Subcutaneous abdominal adipose tissue (tissue), 5 donors: ENCODE data around the gene SHROOM4.

Source experiments
- H3K27ac ChIP-seq: one replicate; pipeline ENCODE4 v1.7.0; 2013; ENCODE audit warnings: low read depth, mild to moderate bottlenecking, inconsistent platforms, low read length, moderate library complexity
- H3K27me3 ChIP-seq, 5 donors: one replicate each; pipeline ENCODE4 v1.7.0; 2013; ENCODE audit warnings: low read length in 5 of 5, inconsistent platforms in 1 of 5; ENCODE audit not compliant: control insufficient read depth in 5 of 5, insufficient read depth in 4 of 5
- H3K36me3 ChIP-seq, 5 donors: one replicate each; pipeline ENCODE4 v1.7.0; 2013; ENCODE audit warnings: low read length in 5 of 5; ENCODE audit not compliant: control insufficient read depth in 5 of 5, insufficient read depth in 5 of 5
- H3K4me1 ChIP-seq, 5 donors: one replicate each; pipeline ENCODE4 v1.7.0; 2013; ENCODE audit warnings: low read length in 5 of 5, mild to moderate bottlenecking in 3 of 5, moderate library complexity in 1 of 5; ENCODE audit not compliant: control insufficient read depth in 5 of 5, insufficient read depth in 5 of 5
- H3K4me3 ChIP-seq, 5 donors: one replicate each; pipeline ENCODE4 v1.7.0; 2013; ENCODE audit warnings: low read length in 5 of 5, low read depth in 1 of 5
- H3K9ac ChIP-seq, 5 donors: one replicate each; pipeline ENCODE4 v1.7.0; 2013; ENCODE audit warnings: low read length in 5 of 5, mild to moderate bottlenecking in 4 of 5, moderate library complexity in 3 of 5
- H3K9me3 ChIP-seq, 5 donors: one replicate each; pipeline ENCODE4 v1.7.0; 2013; ENCODE audit warnings: low read length in 5 of 5; ENCODE audit not compliant: control insufficient read depth in 5 of 5
- donor health status: healthy.
- donor health status: healthy.
- donor health status: healthy.
- donor health status: healthy.
- donor health status: healthy.

The SHROOM4 gene

DNA sequence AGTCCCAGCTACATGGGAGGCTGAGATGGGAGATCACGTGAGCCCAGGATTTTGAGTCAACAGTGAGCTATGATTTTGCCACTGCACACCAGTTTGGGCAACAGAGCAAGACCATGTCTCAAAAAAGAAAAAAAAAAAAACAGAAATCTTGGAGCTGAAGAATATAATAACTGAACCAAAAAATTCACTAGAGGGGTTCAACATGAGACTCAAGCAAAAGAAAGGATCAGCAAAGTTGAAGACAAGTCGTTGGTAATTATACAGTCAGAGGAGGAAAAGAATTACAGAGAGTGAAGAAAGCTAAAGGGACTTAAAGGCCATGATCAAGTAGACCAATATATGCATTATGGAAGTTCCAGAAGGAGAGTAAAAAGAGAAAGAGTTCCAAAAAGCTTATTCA lies 26.9 kb downstream of the SHROOM4 start:
- Histone ChIP-seq H3K27me3 (peaks cover 0 to 3% (median 0%) of the 10 kb centered on the region in 5 donors), H3K4me3 (no peak overlapping the region)

DNA sequence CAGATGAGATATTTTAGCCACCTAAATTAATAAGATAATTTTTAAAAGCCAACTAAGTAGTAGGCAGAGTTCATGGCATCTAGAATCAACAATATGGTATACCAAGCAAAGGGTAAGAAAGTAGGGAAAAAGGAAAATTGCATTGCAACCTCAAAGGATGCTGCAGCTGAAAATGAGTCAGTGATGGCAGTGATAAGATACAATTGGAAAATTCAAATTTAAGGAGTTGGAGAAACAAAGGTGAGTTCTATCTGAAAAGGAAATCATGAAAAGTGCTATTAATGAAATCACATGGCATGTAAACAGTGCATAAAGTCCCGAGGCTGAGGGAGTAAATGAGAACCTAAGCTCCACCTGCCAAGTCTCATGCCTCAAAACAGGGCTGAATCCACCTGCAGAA lies 33.9 kb downstream of the SHROOM4 start:
- Histone ChIP-seq H3K27ac (no peak overlapping the region), H3K9me3 (peaks cover 0 to 7% (median 3%) of the 10 kb centered on the region in 5 donors), H3K27me3 (peaks cover 0 to 7% (median 0%) of the 10 kb centered on the region in 5 donors), H3K4me1 (peaks cover 0 to 3% (median 0%) of the 10 kb centered on the region in 5 donors), H3K4me3 (no peak overlapping the region), H3K36me3 (no peaks in the 10 kb centered on the region), H3K9ac (no peak overlapping the region)

More for the DNA sequence above, 26.9 kb downstream of the SHROOM4 start:
- Histone ChIP-seq H3K9ac (no peak overlapping the region), H3K36me3 (no peaks in the 10 kb centered on the region), H3K4me1 (no peaks in the 10 kb centered on the region), H3K27ac (no peak overlapping the region), H3K9me3 (peaks cover 0 to 11% (median 3%) of the 10 kb centered on the region in 5 donors)

DNA sequence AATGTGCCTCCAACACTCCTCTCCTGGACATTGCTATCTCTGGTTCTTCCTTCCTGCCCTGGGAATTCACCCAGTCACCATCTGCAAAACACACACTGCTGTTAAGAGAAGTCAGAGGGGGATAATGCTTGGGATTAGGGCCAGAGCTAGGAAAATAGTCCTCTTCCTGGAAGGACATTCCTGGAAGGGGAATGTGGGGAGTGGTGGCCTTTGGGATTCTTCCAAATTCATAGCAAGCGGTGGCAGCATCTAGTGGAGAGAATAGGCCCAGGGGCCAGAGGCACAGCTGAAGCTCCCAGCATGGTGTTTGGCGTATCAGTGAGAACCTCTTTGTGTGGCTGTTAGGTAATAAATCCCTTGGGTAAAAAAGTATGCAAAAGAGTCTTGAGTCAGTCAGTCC lies 34.3 kb downstream of the SHROOM4 start:
- Histone ChIP-seq H3K4me1 (peaks cover 0 to 3% (median 0%) of the 10 kb centered on the region in 5 donors), H3K36me3 (no peaks in the 10 kb centered on the region), H3K9ac (no peak overlapping the region), H3K27me3 (peaks cover 0 to 8% (median 0%) of the 10 kb centered on the region in 5 donors), H3K9me3 (peaks cover 0 to 7% (median 3%) of the 10 kb centered on the region in 5 donors), H3K27ac (no peak overlapping the region), H3K4me3 (no peak overlapping the region)

DNA sequence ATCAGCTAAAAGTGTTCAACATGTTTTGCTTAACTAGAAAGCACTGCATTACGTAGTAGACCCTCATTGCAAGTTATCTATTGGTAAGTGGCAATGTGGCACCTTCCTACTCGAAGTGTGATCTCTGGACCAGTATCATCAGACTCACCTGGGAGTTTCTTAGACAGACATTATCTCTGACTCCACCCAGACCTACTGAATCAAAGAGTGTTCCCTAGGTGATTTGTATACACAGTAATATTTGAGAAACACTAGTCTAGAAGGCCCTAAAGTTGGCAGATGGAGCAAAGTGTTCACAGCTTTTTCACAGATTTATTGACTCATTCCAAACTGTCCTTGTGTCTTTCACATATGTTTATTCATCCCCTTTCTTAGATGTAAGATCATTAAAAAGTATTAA lies 35.7 kb downstream of the SHROOM4 start:
- Histone ChIP-seq H3K36me3 (no peaks in the 10 kb centered on the region), H3K4me3 (no peak overlapping the region)

DNA sequence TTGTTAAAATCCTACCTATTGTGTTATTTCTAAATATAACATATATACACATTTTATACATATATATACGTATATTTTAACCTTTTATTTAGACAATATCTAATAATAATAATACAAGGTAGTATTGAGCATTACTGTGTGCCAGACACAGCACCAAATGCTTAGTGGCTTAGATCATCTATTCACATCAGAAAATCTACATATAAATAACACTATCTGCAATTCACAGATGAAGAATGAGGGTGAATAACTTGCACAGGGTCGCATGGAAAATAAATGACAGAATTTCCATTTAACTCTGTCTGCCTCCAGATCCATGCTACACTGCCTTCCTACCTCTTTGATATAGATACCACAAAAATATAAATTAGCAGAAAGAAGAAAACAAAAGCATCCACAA lies 37.7 kb downstream of the SHROOM4 start:
- Histone ChIP-seq H3K4me1 (peaks cover 0 to 3% (median 0%) of the 10 kb centered on the region in 5 donors), H3K9me3 (peaks cover 0 to 5% (median 2%) of the 10 kb centered on the region in 5 donors), H3K27me3 (peaks cover 0 to 8% (median 3%) of the 10 kb centered on the region in 5 donors), H3K4me3 (no peak overlapping the region), H3K27ac (no peak overlapping the region), H3K9ac (no peak overlapping the region), H3K36me3 (no peaks in the 10 kb centered on the region)

More for the DNA sequence above, 35.7 kb downstream of the SHROOM4 start:
- peaks cover 0 to 7% (median 3%) of the 10 kb centered on the region in 5 donors for H3K9me3 ChIP-seq
- H3K27me3 ChIP-seq: peaks cover 0 to 8% (median 0%) of the 10 kb centered on the region in 5 donors
- H3K9ac ChIP-seq: no peak overlapping the region
- H3K4me1 ChIP-seq: peaks cover 0 to 3% (median 0%) of the 10 kb centered on the region in 5 donors
- no peak overlapping the region for H3K27ac ChIP-seq

DNA sequence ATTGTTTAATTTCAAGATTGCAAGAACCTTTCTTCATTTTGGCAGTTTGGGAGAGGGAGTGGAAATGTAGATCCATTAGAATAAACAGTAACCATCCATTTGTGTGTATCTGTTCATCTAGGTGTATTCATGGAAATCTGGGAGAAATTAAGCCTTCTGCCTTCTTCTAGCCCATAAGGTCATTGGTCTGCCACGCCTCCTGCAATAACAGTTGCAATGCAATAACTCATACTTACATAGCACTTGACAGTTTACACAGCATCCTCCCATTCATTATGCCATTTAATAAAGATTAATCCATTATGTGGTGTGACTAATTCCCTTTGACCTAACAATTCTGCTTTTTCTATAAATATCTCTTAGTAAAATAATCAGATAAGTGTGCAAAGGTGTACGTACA lies 42.6 kb downstream of the SHROOM4 start:
- Histone ChIP-seq H3K4me3 (no peak overlapping the region), H3K9me3 (no peaks in the 10 kb centered on the region), H3K36me3 (no peaks in the 10 kb centered on the region), H3K27ac (no peak overlapping the region), H3K9ac (no peak overlapping the region), H3K4me1 (no peaks in the 10 kb centered on the region), H3K27me3 (peaks cover 0 to 8% (median 5%) of the 10 kb centered on the region in 5 donors)

DNA sequence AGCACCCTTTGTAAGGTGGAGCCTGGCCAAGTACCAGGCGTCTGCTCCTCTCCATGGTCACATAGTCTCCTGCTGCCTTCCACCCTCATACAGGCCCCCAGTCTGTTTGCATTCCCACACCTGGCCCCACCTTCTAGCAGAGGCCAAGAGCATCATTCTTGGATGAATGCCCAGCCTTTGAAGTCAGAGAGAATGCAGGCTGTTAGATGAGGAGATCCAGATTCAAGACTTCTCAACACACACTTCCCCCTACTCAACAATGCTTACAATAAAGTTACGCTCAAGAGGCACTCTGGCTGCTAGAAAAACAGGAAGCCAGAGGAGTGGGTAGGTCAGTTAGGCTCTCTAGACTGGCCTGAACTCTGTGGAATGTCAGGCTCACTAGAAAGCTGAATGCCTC lies 43.3 kb downstream of the SHROOM4 start:
- Histone ChIP-seq H3K9ac (no peak overlapping the region), H3K4me3 (no peak overlapping the region), H3K9me3 (no peaks in the 10 kb centered on the region), H3K27me3 (peaks cover 3 to 8% (median 6%) of the 10 kb centered on the region in 5 donors), H3K27ac (no peak overlapping the region), H3K4me1 (no peaks in the 10 kb centered on the region), H3K36me3 (no peaks in the 10 kb centered on the region)

DNA sequence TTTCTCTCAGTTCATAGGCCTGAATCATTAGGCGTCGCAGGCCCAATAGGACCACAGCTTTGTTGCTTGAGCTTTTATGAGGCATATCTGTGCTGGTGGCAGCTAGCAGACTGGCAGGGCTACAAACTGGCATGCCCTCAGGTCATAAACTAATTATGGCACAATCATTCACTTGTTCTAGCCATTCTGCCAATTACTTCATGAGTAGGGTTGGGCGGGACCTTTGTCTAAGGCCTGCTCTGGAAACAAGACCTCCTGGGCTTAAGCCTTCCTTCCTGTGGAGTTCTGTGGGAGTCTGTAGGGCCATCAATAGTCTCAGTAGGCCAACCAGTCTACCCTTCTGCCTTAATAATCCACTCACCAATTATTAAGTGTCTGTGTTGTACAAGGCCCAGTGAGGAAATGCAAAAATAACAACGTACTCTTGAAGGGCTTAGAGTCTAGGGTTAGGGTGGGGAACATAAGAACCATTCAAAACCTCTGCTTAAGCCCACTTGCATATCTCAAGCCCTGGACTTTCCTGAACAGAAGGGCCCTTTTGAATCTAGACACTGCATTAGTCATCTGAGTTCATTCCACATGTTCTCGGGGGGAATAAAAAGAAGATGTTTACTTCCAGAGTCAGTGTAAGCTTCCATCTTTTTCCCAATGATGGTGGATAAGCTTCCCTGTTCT lies 44.5 kb downstream of the SHROOM4 start:
- Histone ChIP-seq H3K27ac (no peak overlapping the region), H3K4me1 (no peaks in the 10 kb centered on the region), H3K36me3 (no peaks in the 10 kb centered on the region), H3K4me3 (no peak overlapping the region), H3K27me3 (peaks cover 0 to 8% (median 5%) of the 10 kb centered on the region in 5 donors), H3K9me3 (no peaks in the 10 kb centered on the region), H3K9ac (no peak overlapping the region)

DNA sequence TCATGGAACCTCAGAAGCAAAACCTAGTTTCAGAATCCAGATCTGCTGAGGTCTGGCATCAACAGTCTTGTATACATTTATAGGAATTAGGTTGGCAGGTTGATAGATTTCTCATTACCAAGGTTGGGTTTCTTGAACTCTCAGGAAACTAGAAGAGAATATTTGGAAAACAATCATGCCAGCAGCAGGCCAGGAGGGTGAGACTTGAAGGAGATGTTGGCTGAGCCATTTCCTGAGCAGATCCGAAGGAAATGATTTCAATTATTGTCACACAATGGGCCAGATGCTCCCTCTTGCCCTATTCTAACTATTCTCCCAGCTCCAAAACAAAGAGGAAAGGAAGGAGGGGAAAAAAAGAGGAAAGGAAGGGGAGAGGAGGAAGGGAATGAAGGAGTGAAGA lies 45.2 kb downstream of the SHROOM4 start:
- H3K9ac ChIP-seq: no peak overlapping the region
- no peak overlapping the region for H3K4me3 ChIP-seq
- H3K27ac ChIP-seq: no peak overlapping the region
- H3K27me3 ChIP-seq: peaks cover 0 to 12% (median 7%) of the 10 kb centered on the region in 5 donors
- H3K9me3 ChIP-seq: no peaks in the 10 kb centered on the region
- H3K4me1 ChIP-seq: no peaks in the 10 kb centered on the region
- no peaks in the 10 kb centered on the region for H3K36me3 ChIP-seq

DNA sequence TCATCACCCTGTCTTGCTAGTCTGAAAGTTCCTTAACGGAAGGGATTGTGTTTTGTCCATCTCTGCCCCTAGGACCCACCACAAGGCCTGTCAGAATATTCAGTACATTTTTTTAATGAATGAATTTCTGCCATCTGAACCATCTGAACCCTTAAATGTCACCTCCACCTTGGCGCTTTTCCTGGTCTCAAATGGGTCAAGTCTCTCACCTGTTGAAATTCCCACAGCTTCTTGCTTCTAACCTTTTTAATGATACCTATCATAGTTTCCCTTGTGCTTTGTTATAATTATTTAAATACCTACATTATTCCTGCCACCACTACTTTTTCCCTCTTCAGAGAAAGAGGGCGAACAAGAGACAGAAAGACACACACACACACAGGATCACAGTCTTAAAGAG lies 48.0 kb downstream of the SHROOM4 start:
- Histone ChIP-seq H3K9ac (no peak overlapping the region), H3K9me3 (no peaks in the 10 kb centered on the region), H3K4me1 (no peaks in the 10 kb centered on the region), H3K27me3 (peaks cover 0 to 15% (median 7%) of the 10 kb centered on the region in 5 donors), H3K36me3 (no peaks in the 10 kb centered on the region), H3K27ac (no peak overlapping the region), H3K4me3 (no peak overlapping the region)
